Erythroblast (primary cell): ENCODE results near the gene KIF26B.
A peak's percentile ranks its signal among the peaks of the same experiment; 100 is the strongest.

Experiments used
- DNase-seq, 2 experiments: peaks; one replicate each; lab custom pipeline; 2025; lab: John Stamatoyannopoulos, UW
- GATA1 ChIP-seq: IDR thresholded peaks from 2 replicates; pipeline ENCODE4 v1.6.1; 2011; ENCODE audit warnings: low read depth, mild to moderate bottlenecking, control low read depth, low read length, moderate library complexity
- POLR2A ChIP-seq: IDR thresholded peaks from 2 replicates; pipeline ENCODE4 v1.6.1; 2011; ENCODE audit warnings: mild to moderate bottlenecking, low read length

The KIF26B gene

GRCh38 chr1:245378745-245379144, 224.0 kb downstream of the KIF26B start:
- TF ChIP-seq POLR2A (no peak), GATA1 (no peak)
- DNase-seq = no peak

DNA sequence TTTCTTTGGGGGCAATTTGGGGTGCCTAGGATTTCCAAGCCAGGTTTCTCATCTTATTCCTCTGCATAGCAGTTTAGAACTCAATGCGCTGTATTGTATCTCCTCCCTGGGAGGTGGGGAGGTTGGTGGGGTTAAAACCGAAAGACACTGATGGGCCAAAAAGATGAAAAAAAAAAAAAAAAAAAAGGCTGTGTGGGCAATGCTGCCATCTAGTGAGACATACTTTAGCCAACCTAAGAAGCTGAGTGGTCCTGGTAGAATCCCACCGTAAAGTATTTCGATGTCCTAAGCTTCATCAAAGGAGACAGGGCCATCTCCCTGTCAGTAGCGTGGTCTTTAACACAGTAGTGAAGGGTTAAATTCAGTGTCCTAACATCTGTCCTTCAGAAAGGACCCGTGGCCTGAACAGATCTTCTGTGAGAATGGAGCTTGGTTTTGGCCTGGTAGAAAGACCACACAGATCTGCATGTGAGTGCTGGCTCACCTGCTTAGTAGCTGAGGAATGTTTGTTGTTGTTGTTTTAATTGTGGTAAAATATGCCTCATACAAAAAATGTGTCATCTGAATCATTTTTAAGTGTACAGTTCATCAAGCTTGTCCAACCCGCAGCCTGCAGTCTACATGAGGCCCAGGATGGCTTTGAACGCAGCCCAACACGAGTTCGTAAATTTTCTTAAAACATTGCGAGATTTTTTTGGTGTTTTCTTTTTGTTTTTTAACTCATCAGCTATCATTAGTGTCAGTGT, 226.2 kb downstream of the KIF26B start:
- peak in 1 of 2 experiments; percentile 4 for DNase-seq
- TF ChIP-seq POLR2A = no peak
- no peak for TF ChIP-seq GATA1

DNA sequence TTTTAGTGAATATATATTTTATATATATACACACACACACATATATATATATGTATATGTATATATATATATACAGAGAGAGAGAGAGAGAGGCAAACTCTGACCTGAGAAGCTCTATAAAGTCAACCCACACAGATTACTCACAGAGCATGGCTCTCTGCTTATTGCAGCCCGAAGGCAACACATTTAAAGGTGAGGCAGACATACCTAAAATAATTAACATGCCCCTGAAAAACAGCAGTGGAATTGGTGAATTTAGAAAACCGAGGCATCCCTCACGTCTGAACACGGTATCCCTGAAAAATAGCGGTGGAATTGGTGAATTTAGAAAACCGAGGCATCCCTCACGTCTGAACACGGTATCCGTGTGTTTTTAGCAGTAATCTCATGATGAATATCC, 228.2 kb downstream of the KIF26B start:
- no peak for TF ChIP-seq POLR2A
- no peak for TF ChIP-seq GATA1

GRCh38 chr1:245383396-245384330, 228.9 kb downstream of the KIF26B start:
- TF ChIP-seq GATA1 (no peak), POLR2A (no peak)
- no peak for DNase-seq

More for the DNA sequence above, 228.2 kb downstream of the KIF26B start:
- no peak for DNase-seq

DNA sequence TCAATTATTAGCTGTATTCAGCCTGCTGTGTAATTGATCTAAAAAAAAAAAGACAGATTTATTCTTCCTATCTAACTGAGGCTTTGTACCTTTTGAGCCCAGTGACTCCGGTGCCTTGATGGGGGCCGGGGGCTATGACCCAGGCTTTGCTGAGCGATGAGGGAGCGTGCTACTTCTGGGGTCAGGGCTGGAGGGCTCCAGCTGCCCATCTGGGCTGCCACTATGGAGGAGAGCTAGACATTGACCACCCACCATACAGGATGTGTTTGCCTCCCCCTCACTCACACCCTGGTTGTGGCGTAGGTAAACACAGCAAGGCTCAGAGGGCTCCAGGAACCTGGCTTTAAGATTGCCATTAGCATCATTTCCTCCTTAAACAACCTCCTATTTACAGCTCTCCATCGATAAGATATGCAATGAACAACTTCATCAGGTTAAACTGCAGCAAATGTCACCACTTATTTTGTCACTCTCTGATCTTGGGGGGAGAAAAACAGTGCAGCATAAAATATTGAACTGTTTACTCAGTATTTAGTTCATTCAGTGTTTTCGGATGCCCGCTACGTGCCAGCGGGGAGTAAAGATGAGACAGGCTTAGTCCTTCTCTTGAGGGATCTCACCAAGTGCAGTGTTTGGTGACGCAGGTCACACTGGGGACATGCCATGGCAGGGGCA, 231.6 kb downstream of the KIF26B start:
- TF ChIP-seq GATA1 = no peak
- TF ChIP-seq POLR2A = no peak
- no peak for DNase-seq

GRCh38 chr1:245388687-245389086, 233.9 kb downstream of the KIF26B start:
- TF ChIP-seq GATA1 (no peak), POLR2A (no peak)
- no peak for DNase-seq

GRCh38 chr1:245389873-245390272, 235.1 kb downstream of the KIF26B start:
- no peak for TF ChIP-seq GATA1
- no peak for TF ChIP-seq POLR2A
- no peak for DNase-seq

GRCh38 chr1:245390975-245391374, 236.2 kb downstream of the KIF26B start:
- TF ChIP-seq POLR2A = no peak
- no peak for TF ChIP-seq GATA1
- no peak for DNase-seq

GRCh38 chr1:245393694-245394093, 238.9 kb downstream of the KIF26B start:
- no peak for TF ChIP-seq POLR2A
- DNase-seq = no peak

DNA sequence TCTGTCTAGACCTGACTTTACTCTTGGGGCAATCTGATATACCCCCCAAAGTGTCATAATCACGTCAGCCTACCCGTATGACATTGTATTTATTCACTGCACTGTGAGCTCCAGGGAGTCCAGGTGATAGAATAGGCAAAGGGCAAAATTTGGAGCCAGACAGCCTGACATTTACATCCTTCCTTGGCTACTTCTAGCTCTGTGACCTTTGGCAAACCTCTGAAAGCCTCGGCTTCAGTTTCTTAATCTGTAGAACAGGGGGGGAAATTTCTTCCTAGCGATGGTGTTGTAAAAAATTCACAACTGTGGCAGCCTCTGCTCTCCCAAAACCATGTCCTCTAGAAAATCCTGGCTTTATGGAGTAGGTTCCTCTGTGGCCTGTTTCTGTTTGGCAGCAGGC, 240.9 kb downstream of the KIF26B start:
- TF ChIP-seq POLR2A = no peak
- TF ChIP-seq GATA1 = no peak
- no peak for DNase-seq

GRCh38 chr1:245396615-245397014, 241.8 kb downstream of the KIF26B start:
- no peak for DNase-seq

DNA sequence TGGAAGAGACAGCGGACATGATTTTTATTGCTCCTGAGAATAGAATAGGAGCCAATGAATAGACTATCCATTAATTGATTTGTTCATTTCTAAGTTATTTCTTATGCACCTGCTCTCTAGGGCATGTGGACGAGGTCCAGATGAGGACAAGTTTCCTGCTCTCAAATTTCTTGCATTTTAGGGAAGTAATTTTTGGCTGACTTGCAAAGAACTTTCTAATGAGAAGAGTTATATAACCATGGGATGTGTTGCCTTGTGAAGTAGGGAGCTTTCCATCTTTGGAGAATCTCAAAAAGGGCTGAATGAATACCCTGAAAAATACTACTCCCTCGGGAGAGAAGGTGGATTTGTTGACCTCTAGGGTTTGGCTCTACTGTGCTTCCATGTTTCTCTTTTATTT, 243.0 kb downstream of the KIF26B start:
- no peak for TF ChIP-seq GATA1
- TF ChIP-seq POLR2A = no peak
- DNase-seq = no peak

More at GRCh38 chr1:245396615-245397014, 241.8 kb downstream of the KIF26B start:
- TF ChIP-seq POLR2A (no peak), GATA1 (no peak)

- TF ChIP-seq GATA1 (no peak), POLR2A (no peak)
- DNase-seq = no peak
Measured at GRCh38 chr1:245398180-245398579, 243.4 kb downstream of the KIF26B start.
